ENCODE measurements around the gene SETX. TPM values are rescaled to one million over a fixed set of nuclear protein-coding genes. Genes with fewer than 3 reads are reported as not detected.

Gene SETX
- total RNA-seq, 1 donor from 2014 or later: 56.9 TPM

DNA sequence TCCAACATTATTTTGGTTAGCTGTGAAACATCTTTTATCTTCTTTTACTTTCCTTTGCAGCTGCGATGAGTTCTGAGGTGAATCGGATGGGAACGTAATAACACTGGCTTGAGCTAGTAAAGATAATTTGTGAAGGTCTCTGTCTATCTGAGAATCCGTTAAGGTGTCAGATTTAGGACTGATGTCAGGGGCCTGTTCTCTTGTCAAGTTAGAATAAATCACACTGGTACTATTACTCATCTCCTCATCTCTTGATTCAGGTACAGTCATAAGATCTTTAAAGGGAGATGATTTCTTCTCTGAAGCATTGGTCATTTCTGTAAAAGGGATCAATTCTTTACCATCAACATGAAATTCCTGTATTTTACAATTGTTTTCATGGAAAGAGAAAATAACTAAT, 26.2 kb downstream of the SETX start:
- Histone ChIP-seq H3K27ac (no peak overlapping the region), H3K27me3 (no peaks in the 10 kb centered on the region), H3K4me1 (no peaks in the 10 kb centered on the region), H3K36me3 (peaks cover 83% of the 10 kb centered on the region), H3K9me3 (no peaks in the 10 kb centered on the region), H3K4me3 (no peak overlapping the region)
- TF ChIP-seq, protein P1, sequence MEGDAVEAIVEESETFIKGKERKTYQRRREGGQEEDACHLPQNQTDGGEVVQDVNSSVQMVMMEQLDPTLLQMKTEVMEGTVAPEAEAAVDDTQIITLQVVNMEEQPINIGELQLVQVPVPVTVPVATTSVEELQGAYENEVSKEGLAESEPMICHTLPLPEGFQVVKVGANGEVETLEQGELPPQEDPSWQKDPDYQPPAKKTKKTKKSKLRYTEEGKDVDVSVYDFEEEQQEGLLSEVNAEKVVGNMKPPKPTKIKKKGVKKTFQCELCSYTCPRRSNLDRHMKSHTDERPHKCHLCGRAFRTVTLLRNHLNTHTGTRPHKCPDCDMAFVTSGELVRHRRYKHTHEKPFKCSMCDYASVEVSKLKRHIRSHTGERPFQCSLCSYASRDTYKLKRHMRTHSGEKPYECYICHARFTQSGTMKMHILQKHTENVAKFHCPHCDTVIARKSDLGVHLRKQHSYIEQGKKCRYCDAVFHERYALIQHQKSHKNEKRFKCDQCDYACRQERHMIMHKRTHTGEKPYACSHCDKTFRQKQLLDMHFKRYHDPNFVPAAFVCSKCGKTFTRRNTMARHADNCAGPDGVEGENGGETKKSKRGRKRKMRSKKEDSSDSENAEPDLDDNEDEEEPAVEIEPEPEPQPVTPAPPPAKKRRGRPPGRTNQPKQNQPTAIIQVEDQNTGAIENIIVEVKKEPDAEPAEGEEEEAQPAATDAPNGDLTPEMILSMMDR (IDR thresholded peaks at IDR 0.05): no peak
- ATAC-seq (no peak), DNase-seq (no peak)
- intact Hi-C loops (cut with DNase I): no loop called here

DNA sequence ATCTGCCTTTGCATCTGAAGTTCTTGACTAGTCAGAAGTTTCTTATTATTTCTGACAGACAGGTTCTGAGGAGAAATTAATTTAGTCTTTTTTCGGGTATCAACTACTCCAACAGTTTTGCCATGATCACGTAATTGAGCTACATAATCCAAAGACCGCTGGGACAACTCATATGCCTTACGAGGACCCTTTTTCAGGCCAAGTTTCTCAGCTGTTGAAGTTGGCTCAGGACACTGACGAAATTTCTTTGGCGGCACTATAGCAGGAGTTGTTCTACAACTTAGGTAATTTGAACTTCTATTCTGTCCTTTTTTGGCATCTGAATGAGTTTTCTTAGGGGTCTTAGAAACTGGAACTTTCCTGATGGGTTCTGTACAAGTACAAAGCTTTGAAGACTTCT, 27.2 kb downstream of the SETX start:
- intact Hi-C loops (cut with DNase I): no loop called here
- no peak overlapping the region for H3K27ac ChIP-seq
- H3K36me3 ChIP-seq: peaks cover 83% of the 10 kb centered on the region
- ATAC-seq (no peak), DNase-seq (no peak)
- no peaks in the 10 kb centered on the region for H3K4me1 ChIP-seq
- H3K27me3 ChIP-seq: no peaks in the 10 kb centered on the region
- no peak overlapping the region for H3K4me3 ChIP-seq
- H3K9me3 ChIP-seq: no peaks in the 10 kb centered on the region
- TF ChIP-seq, protein P1 (IDR thresholded peaks at IDR 0.05): no peak

DNA sequence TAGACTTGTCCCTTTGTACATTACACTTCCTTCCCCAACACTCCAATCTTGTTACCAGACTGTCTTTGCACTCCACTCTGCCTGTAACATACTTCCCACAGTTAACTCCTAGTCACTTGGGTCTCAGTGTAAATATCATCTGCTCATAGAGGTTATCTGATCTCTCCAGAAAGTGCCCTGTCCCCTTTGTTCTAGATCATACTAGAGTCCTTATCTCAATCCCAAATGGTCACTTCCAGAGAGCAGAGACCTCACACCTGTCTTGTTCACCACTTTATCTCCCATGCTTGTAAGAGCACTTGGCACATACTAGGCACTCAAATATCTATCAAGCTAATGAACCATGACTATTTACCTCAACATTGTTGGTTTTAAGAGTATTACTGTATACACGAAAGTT, 30.4 kb downstream of the SETX start:
- peaks cover 5% of the 10 kb centered on the region for H3K4me1 ChIP-seq
- H3K4me3 ChIP-seq: no peak overlapping the region
- H3K36me3 ChIP-seq: peaks cover 71% of the 10 kb centered on the region
- H3K9me3 ChIP-seq: no peaks in the 10 kb centered on the region
- TF ChIP-seq, protein P1 (IDR thresholded peaks at IDR 0.05): no peak
- H3K27me3 ChIP-seq: no peaks in the 10 kb centered on the region
- intact Hi-C loops (cut with DNase I): no loop called here
- no peak overlapping the region for H3K27ac ChIP-seq
- ATAC-seq (no peak), DNase-seq (no peak)

DNA sequence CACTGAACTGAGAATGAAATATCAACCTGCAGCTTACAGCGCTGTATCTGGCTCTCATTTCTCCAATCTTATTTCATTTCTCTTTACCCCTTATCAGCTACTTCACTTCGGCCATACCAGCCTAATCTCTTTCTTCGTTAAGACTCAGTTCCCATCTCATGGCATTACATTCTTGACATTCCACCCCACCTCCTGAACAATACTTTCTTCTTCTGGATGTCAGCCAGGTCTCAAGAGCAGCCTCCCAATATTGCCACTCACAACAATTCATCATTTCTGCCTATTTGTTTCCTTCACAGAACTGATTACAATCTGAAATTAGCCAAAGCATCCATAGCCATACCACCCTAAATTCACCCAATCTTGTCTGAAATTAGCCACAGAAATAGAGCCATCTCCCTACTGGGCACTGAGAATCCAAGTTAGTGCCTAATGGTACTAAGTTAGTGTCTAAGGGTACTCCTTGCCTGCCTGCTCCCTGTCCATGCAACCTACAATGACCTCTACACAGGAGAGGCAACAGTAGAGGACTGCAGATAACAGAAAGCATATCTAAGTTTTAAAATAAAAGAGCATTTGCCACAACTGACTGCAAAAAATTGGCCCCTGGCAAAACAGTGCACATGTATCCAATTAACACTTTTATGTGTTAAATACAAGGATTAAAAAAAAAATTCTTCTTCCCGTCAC, 35.2 kb downstream of the SETX start:
- peaks cover 19% of the 10 kb centered on the region for H3K4me1 ChIP-seq
- TF ChIP-seq, protein P1 (IDR thresholded peaks at IDR 0.05): no peak
- no peaks in the 10 kb centered on the region for H3K9me3 ChIP-seq
- H3K36me3 ChIP-seq: peaks cover 69% of the 10 kb centered on the region
- intact Hi-C loops (cut with DNase I): no loop called here
- no peak overlapping the region for H3K4me3 ChIP-seq
- H3K27ac ChIP-seq: no peak overlapping the region
- ATAC-seq (peak; percentile 58), DNase-seq (no peak)
- H3K27me3 ChIP-seq: no peaks in the 10 kb centered on the region

DNA sequence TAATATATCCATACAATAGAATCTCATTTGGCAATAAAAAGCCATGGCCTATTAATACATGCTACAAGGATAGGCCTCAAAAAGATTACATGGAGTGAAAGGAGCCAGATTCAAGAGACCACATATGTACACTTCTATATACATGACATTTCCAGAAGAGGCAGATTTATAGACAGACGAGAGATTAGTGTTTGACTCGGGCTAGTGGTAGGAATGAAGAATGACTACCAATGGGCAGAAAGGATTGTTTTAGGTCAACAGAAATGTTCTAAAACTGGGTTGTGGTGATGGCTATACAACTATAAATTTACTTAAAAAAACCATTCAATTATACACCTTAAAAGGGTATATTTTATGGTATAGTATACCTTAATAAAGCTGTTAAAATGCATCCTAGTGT, 41.9 kb downstream of the SETX start:
- Histone ChIP-seq H3K27me3 (no peaks in the 10 kb centered on the region), H3K36me3 (peaks cover 85% of the 10 kb centered on the region), H3K9me3 (no peaks in the 10 kb centered on the region), H3K4me1 (peaks cover 3% of the 10 kb centered on the region), H3K4me3 (no peak overlapping the region), H3K27ac (no peak overlapping the region)
- no peak for DNase-seq
- intact Hi-C loops (cut with DNase I): no loop called here
- TF ChIP-seq, protein P1 (IDR thresholded peaks at IDR 0.05): no peak
- ATAC-seq: no peak

DNA sequence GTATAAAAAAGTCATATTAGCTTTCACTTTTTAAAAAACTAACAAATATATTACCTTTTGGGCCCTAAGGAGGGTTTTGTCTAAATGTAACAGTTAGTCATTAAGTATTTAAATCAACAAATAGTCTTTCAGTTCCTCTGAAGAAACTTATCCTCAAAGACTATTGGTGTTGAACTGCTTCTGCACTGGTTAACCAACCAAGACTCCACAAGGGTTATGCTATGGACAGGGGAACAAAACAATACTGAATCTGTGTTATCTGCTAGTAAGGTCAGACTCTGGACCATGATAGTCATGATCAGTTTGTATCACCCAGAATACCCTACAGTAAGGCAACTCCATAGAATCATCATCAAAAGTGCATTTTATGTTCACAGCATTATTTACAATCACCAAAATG, 42.4 kb downstream of the SETX start:
- H3K36me3 ChIP-seq: peaks cover 85% of the 10 kb centered on the region
- TF ChIP-seq, protein P1 (IDR thresholded peaks at IDR 0.05): no peak
- H3K4me3 ChIP-seq: no peak overlapping the region
- no peaks in the 10 kb centered on the region for H3K9me3 ChIP-seq
- no peak for DNase-seq
- H3K27me3 ChIP-seq: no peaks in the 10 kb centered on the region
- H3K27ac ChIP-seq: no peak overlapping the region
- no peak for ATAC-seq
- intact Hi-C loops (cut with DNase I): no loop called here
- no peaks in the 10 kb centered on the region for H3K4me1 ChIP-seq

All from upper lobe of right lung (tissue), 1 donor.